H1 (cell line): Measurements from ENCODE around the gene CSGALNACT2. TPM values are rescaled to one million over a fixed set of nuclear protein-coding genes. Genes with fewer than 3 reads are reported as not detected.

ENCODE experiments used
- CTCF ChIA-PET: fragments of 300-600 bp; sonication (Branson Sonifier 250); formaldehyde crosslinking; loops from one replicate; lab custom pipeline; 2021; ENCODE audit not compliant: partially characterized antibody; lab: Charles Lee
- POLR2A ChIA-PET: fragments of 300-600 bp; sonication (Branson Sonifier 250); formaldehyde crosslinking; loops from one replicate; lab custom pipeline; 2021; ENCODE audit warnings: inconsistent platforms; ENCODE audit not compliant: partially characterized antibody; lab: Charles Lee
- DNase-seq, 2 experiments: peaks; one replicate each; pipeline versions ENCODE4 v3.0.0 to v3.0.0-alpha.2; 2010 to 2022; ENCODE audit warnings: low spot score in 2 of 2, low read depth in 1 of 2, mixed read lengths in 1 of 2
- FAIRE-seq: peaks from 2 replicates; lab custom pipeline; 2011; peaks lifted over from hg19 to GRCh38; lab: Jason Lieb, UNC
- H2AFZ ChIP-seq: 2 replicates; pipeline ENCODE4 v1.8.1; 2012; ENCODE audit warnings: low read length, inconsistent platforms
- H2AK5ac ChIP-seq: 2 replicates; pipeline ENCODE4 v1.6.1; 2013; ENCODE audit warnings: low read depth, low read length
- H2BK120ac ChIP-seq: replicated peaks from 2 replicates; pipeline ENCODE3; 2013; ENCODE audit warnings: low read depth, low read length, inconsistent platforms
- H2BK12ac ChIP-seq: 2 replicates; pipeline ENCODE4 v1.6.1; 2013; ENCODE audit warnings: low read depth, low read length
- H2BK15ac ChIP-seq: 2 replicates; pipeline ENCODE4 v1.6.1; 2013; ENCODE audit warnings: low read length
- H2BK20ac ChIP-seq: 2 replicates; pipeline ENCODE4 v1.6.1; 2013; ENCODE audit warnings: low read length
- H2BK5ac ChIP-seq: 2 replicates; pipeline ENCODE4 v1.6.1; 2013; ENCODE audit warnings: low read depth, low read length
- H3K14ac ChIP-seq: 2 replicates; pipeline ENCODE4 v1.6.1; 2013; ENCODE audit warnings: inconsistent platforms; ENCODE audit not compliant: insufficient read length
- H3K18ac ChIP-seq: 2 replicates; pipeline ENCODE4 v1.6.1; 2013; ENCODE audit warnings: low read length; ENCODE audit errors: extremely low read depth
- H3K23ac ChIP-seq: 2 replicates; pipeline ENCODE4 v1.6.1; 2013; ENCODE audit warnings: inconsistent platforms; ENCODE audit not compliant: insufficient read length
- H3K23me2 ChIP-seq: 2 replicates; pipeline ENCODE4 v1.6.1; 2013; ENCODE audit warnings: low read depth, low read length
- H3K27ac ChIP-seq: 2 replicates; pipeline ENCODE4 v1.6.1; 2011; ENCODE audit warnings: low read depth, low read length, inconsistent platforms
- H3K27me3 ChIP-seq, 4 experiments: replicated peaks in 1 of 4; 1 replicate in 1 of 4; 2 replicates in 3 of 4; pipeline versions ENCODE4 v1.6.1 to v1.8.1; 2011 to 2013; ENCODE audit warnings: low read length in 3 of 4, mild to moderate bottlenecking in 3 of 4, inconsistent platforms in 2 of 4, mixed read lengths in 2 of 4, moderate library complexity in 1 of 4; ENCODE audit not compliant: control insufficient read depth in 3 of 4, insufficient read depth in 3 of 4; ENCODE audit errors: extremely low read depth in 1 of 4
- H3K36me3 ChIP-seq, 4 experiments: 2 replicates each; pipeline versions ENCODE4 v1.6.1 to v1.8.1; 2011 to 2013; ENCODE audit warnings: mild to moderate bottlenecking in 4 of 4, low read length in 3 of 4, moderate library complexity in 2 of 4, control low read depth in 1 of 4, inconsistent platforms in 1 of 4; ENCODE audit not compliant: insufficient read depth in 4 of 4, control insufficient read depth in 2 of 4
- H3K4ac ChIP-seq: replicated peaks from 2 replicates; pipeline ENCODE3; 2013; ENCODE audit warnings: low read length, low read depth, mixed read lengths, inconsistent platforms; ENCODE audit not compliant: insufficient read length
- H3K4me1 ChIP-seq, 4 experiments: replicated peaks in 1 of 4; 1 replicate in 1 of 4; 2 replicates in 3 of 4; pipeline versions ENCODE4 v1.6.1 to v1.8.1; 2011 to 2013; ENCODE audit warnings: low read length in 3 of 4, inconsistent platforms in 2 of 4, mixed read lengths in 1 of 4; ENCODE audit not compliant: insufficient read depth in 4 of 4, control insufficient read depth in 3 of 4
- H3K4me2 ChIP-seq, 2 experiments: 2 replicates each; pipeline versions ENCODE4 v1.6.1 to v1.8.1; 2011 to 2013; ENCODE audit warnings: low read depth in 2 of 2, low read length in 2 of 2, control low read depth in 1 of 2, inconsistent platforms in 1 of 2, mild to moderate bottlenecking in 1 of 2; ENCODE audit not compliant: insufficient read depth in 1 of 2
- H3K4me3 ChIP-seq, 4 experiments: fragments of 200-600, 300-600 bp in 1 of 4; sonication (generic), shearing (Covaris generic), sonication (Bioruptor Twin) in 1 of 4; 2 replicates each; pipeline versions ENCODE4 v1.5.1 to v1.8.1; 2011 to 2016; ENCODE audit warnings: low read length in 4 of 4, low read depth in 3 of 4, control low read depth in 2 of 4, inconsistent platforms in 2 of 4, mild to moderate bottlenecking in 2 of 4, mixed read lengths in 1 of 4, moderate library complexity in 1 of 4; ENCODE audit not compliant: insufficient read depth in 2 of 4; ENCODE audit errors: extremely low read depth in 1 of 4
- H3K56ac ChIP-seq: replicated peaks from 2 replicates; pipeline ENCODE3; 2013; ENCODE audit warnings: low read depth, mild to moderate bottlenecking, mixed read lengths, low read length, inconsistent platforms; ENCODE audit not compliant: insufficient read length
- H3K79me1 ChIP-seq: 2 replicates; pipeline ENCODE4 v1.6.1; 2013; ENCODE audit warnings: low read depth, low read length, control low read depth
- H3K79me2 ChIP-seq, 2 experiments: 2 replicates each; pipeline versions ENCODE4 v1.6.1 to v1.8.1; 2012 to 2013; ENCODE audit warnings: low read length in 2 of 2, mild to moderate bottlenecking in 2 of 2, inconsistent platforms in 1 of 2; ENCODE audit not compliant: insufficient read depth in 2 of 2, control insufficient read depth in 1 of 2
- H3K9ac ChIP-seq, 4 experiments: replicated peaks in 1 of 4; 1 replicate in 1 of 4; 2 replicates in 3 of 4; pipeline versions ENCODE4 v1.6.1 to v1.8.1; 2011 to 2013; ENCODE audit warnings: low read depth in 3 of 4, low read length in 3 of 4, control low read depth in 2 of 4, mild to moderate bottlenecking in 2 of 4, moderate library complexity in 2 of 4, inconsistent platforms in 1 of 4; ENCODE audit errors: extremely low read depth in 1 of 4
- H3K9me3 ChIP-seq, 2 experiments: 2 replicates each; pipeline versions ENCODE4 v1.6.1 to v1.8.1; 2012 to 2013; ENCODE audit warnings: mild to moderate bottlenecking in 2 of 2, moderate library complexity in 2 of 2, control low read depth in 1 of 2, inconsistent platforms in 1 of 2, low read depth in 1 of 2, low read length in 1 of 2, mixed read lengths in 1 of 2; ENCODE audit not compliant: insufficient read depth in 2 of 2
- H4K20me1 ChIP-seq, 2 experiments: replicated peaks in 1 of 2; 2 replicates each; pipeline versions ENCODE3 to v1.8.1; 2011 to 2013; ENCODE audit warnings: inconsistent platforms in 2 of 2, low read length in 2 of 2, mild to moderate bottlenecking in 1 of 2; ENCODE audit not compliant: insufficient read depth in 2 of 2, control insufficient read depth in 1 of 2
- H4K5ac ChIP-seq: 2 replicates; pipeline ENCODE4 v1.6.1; 2013; ENCODE audit warnings: low read length, low read depth, mixed read lengths, inconsistent platforms; ENCODE audit not compliant: insufficient read length
- H4K8ac ChIP-seq: 2 replicates; pipeline ENCODE4 v1.8.0; 2013; ENCODE audit warnings: mild to moderate bottlenecking, moderate library complexity, low read length, inconsistent platforms; ENCODE audit not compliant: insufficient read depth; ENCODE audit errors: extremely low read depth
- H4K91ac ChIP-seq: replicated peaks from 2 replicates; pipeline ENCODE3; 2013; ENCODE audit warnings: low read length, mixed read lengths, inconsistent platforms; ENCODE audit not compliant: insufficient read length
- BCL11A ChIP-seq, 2 experiments: IDR thresholded peaks; one replicate each; pipeline ENCODE4 v1.6.1; 2011; ENCODE audit warnings: low read depth in 2 of 2, low read length in 2 of 2, mild to moderate bottlenecking in 2 of 2
- CHD1 ChIP-seq: IDR thresholded peaks from 2 replicates; pipeline ENCODE4 v1.6.1; 2012; ENCODE audit warnings: low read depth, low read length, improper control_type of control experiment
- CREB1 ChIP-seq: IDR thresholded peaks from 2 replicates; pipeline ENCODE4 v1.6.1; 2012; ENCODE audit warnings: inconsistent platforms
- CTBP2 ChIP-seq: IDR thresholded peaks from 2 replicates; pipeline ENCODE4 v1.7.0; 2011; ENCODE audit warnings: borderline replicate concordance, mild to moderate bottlenecking, moderate library complexity, mixed read lengths, low read length; ENCODE audit not compliant: insufficient read depth, insufficient read length
- EGR1 ChIP-seq: IDR thresholded peaks from 2 replicates; pipeline ENCODE4 v1.6.1; 2011; ENCODE audit warnings: low read depth, low read length, borderline replicate concordance
- GTF2F1 ChIP-seq: IDR thresholded peaks from 2 replicates; pipeline ENCODE4 v1.6.1; 2012; ENCODE audit warnings: low read depth, low read length, improper control_type of control experiment, borderline replicate concordance
- JUND ChIP-seq: IDR thresholded peaks from 2 replicates; pipeline ENCODE4 v1.6.1; 2011; ENCODE audit warnings: mild to moderate bottlenecking, improper control_type of control experiment, low read length
- NRF1 ChIP-seq: IDR thresholded peaks from 2 replicates; pipeline ENCODE4 v1.6.1; 2011; ENCODE audit warnings: mild to moderate bottlenecking, low read depth, low read length, improper control_type of control experiment
- RFX5 ChIP-seq: IDR thresholded peaks from 2 replicates; pipeline ENCODE4 v1.6.1; 2011; ENCODE audit warnings: low read depth, low read length, improper control_type of control experiment, borderline replicate concordance
- SIN3A ChIP-seq, 2 experiments: IDR thresholded peaks in 1 of 2; conservative IDR thresholded peaks in 1 of 2; 2 replicates each; pipeline ENCODE4 v1.6.1; 2011 to 2012; ENCODE audit warnings: low read length in 2 of 2, improper control_type of control experiment in 1 of 2, low read depth in 1 of 2, mild to moderate bottlenecking in 1 of 2
- SIX5 ChIP-seq: IDR thresholded peaks from 2 replicates; pipeline ENCODE4 v1.6.1; 2011; ENCODE audit warnings: mild to moderate bottlenecking, low read depth, low read length
- SP4 ChIP-seq: IDR thresholded peaks from 2 replicates; pipeline ENCODE4 v1.6.1; 2012; ENCODE audit warnings: low read length, inconsistent platforms
- YY1 ChIP-seq: IDR thresholded peaks from 2 replicates; pipeline ENCODE4 v1.6.1; 2011; ENCODE audit warnings: low read depth, mild to moderate bottlenecking, low read length
- ZNF274 ChIP-seq: IDR thresholded peaks from 2 replicates; pipeline ENCODE4 v1.7.0; 2012; ENCODE audit warnings: low read length, borderline replicate concordance; ENCODE audit errors: extremely low read depth
- WGBS, 2 experiments: shearing (Covaris generic) in 1 of 2; methylation state at CpG; one replicate each; pipeline versions ENCODE4 v1.1.6 to v1.1.7; 2013 to 2015; ENCODE audit warnings: low lambda C conversion rate in 2 of 2, mixed read lengths in 2 of 2, inconsistent platforms in 1 of 2, low coverage in 1 of 2, missing lambda C conversion rate in 1 of 2; ENCODE audit not compliant: insufficient replicate concordance in 2 of 2, insufficient coverage in 1 of 2, insufficient read length in 1 of 2; ENCODE audit errors: extremely low coverage in 1 of 2, missing lambda C conversion rate in 1 of 2; 5-methylcytosine and 5-hydroxymethylcytosine counted together
- polyA plus RNA-seq, 7 experiments: library from polyadenylated mRNA; depleted of rRNA in 3 of 7; stranded (reverse) in 5 of 7; unstranded in 2 of 7; fragments of >200 nt in 5 of 7; fragments of 200-250 nt in 2 of 7; gene quantifications; 1 replicate in 5 of 7; 2 replicates in 1 of 7; 4 replicates in 1 of 7; pipeline versions ENCODE4 v1.2.1 to v1.2.3, GENCODE V29; 2011 to 2013; ENCODE audit warnings: missing spikeins in 2 of 7, mixed read lengths in 2 of 7
- total RNA-seq: library from RNA; stranded (reverse); fragmentation: NEBNext Ultra II Directional; extraction: Animal tissue kit (Norgen Biotek cat#: 25700); gene quantifications from 2 replicates; pipeline ENCODE4 v1.2.1, GENCODE V29; 2021

Gene CSGALNACT2
- total and polyA plus RNA-seq, 2 of the 8 experiments (the other 6 are each of a cell fraction or from before 2014, with no cell fraction given): 2.6 to 5.3 TPM

- Histone ChIP-seq H4K91ac (no peak overlapping the region), H2BK120ac (no peak overlapping the region), H2BK12ac (no peak overlapping the region), H4K20me1 (peaks cover 1 to 21% of the 10 kb centered on the region in 2 experiments), H2AFZ (no peak overlapping the region), H2BK15ac (no peak overlapping the region), H3K36me3 (peaks cover 8 to 30% (median 26%) of the 10 kb centered on the region in 4 experiments), H3K18ac (no peak overlapping the region), H3K14ac (no peak overlapping the region), H3K4me1 (peaks cover 0 to 4% (median 2%) of the 10 kb centered on the region in 4 experiments; a peak in 4 of 7 replicates), H3K79me1 (no peaks in the 10 kb centered on the region), H3K23ac (no peak overlapping the region), H3K27ac (no peak overlapping the region), H2AK5ac (no peak overlapping the region), H3K9me3 (no peaks in the 10 kb centered on the region), H4K5ac (no peak overlapping the region), H3K4ac (no peak overlapping the region), H4K8ac (no peak overlapping the region), H3K27me3 (no peaks in the 10 kb centered on the region), H3K4me2 (no peak overlapping the region), H3K4me3 (no peak overlapping the region), H3K23me2 (peaks cover 5% of the 10 kb centered on the region; the same call in 1 of the 2 replicates), H2BK20ac (no peak overlapping the region), H3K56ac (no peak overlapping the region), H3K79me2 (no peaks in the 10 kb centered on the region; a peak in 1 of 4 replicates), H3K9ac (no peak overlapping the region), H2BK5ac (no peak overlapping the region)
- 91% methylated on average over 6 of the region's 16 CpGs; no CpG with 5 or more reads in 1 of the 2 experiments for WGBS, 2 experiments
- FAIRE-seq (no peak), DNase-seq (no peak)
- ChIA-PET POLR2A (no interaction called here), CTCF (interaction anchor here (8.1 kb wide), 1 partner anchor 23 kb away, joined by 159 read pairs; no protein-coding TSS in a partner anchor)
- TF ChIP-seq EGR1 (no peak), NRF1 (no peak), YY1 (no peak), SIN3A (conservative IDR thresholded peaks at IDR 0.05 in 1 of 2, IDR thresholded peaks at IDR 0.05 in 1 of 2; ENCODE audit: low read depth in 1 of 2, low read length in 2 of 2) (no peak), GTF2F1 (no peak), SP4 (no peak), JUND (no peak), CREB1 (no peak), CHD1 (no peak), BCL11A (IDR thresholded peaks at IDR 0.05; ENCODE audit: low read depth in 2 of 2, low read length in 2 of 2) (no peak), ZNF274 (no peak), RFX5 (no peak), SIX5 (no peak), CTBP2 (no peak)
Measured at GRCh38 chr10:43199088-43199683, 60.9 kb downstream of the CSGALNACT2 start.
